ENCODE measurements around the gene PIN4.

PIN4 gene

GRCh38 chrX:72247206-72247942, 65.8 kb downstream of the PIN4 start:
- DNase-seq: peak; percentile 14
- Histone ChIP-seq H3K4me3 (ENCODE audit: low read depth, low read length) (no peak overlapping the region), H3K36me3 (no peaks in the 10 kb centered on the region), H3K4me1 (no peaks in the 10 kb centered on the region), H3K27me3 (no peaks in the 10 kb centered on the region), H3K9me3 (no peaks in the 10 kb centered on the region)
- no peak for TF ChIP-seq CTCF (IDR thresholded peaks at IDR 0.05; ENCODE audit: low read depth, low read length)

All from BE2C (cell line).